ENCODE measurements around the gene MBD1. TPM values are rescaled to one million over a fixed set of nuclear protein-coding genes. Genes with fewer than 3 reads are reported as not detected.

Gene MBD1
- total and polyA plus RNA-seq, 2 of the 13 experiments (the other 11 are each of a cell fraction or from before 2014, with no cell fraction given): 25.5 to 28.6 TPM

- TF ChIP-seq ZBTB43 (CRISPR knock-in tag; conservative IDR thresholded peaks at IDR 0.05) (peak; percentile 8; the same call in 1 of the 2 replicates), ZHX1 (CRISPR knock-in tag; IDR thresholded peaks at IDR 0.05; ENCODE audit: low read depth) (peak; percentile 76), SALL1 (CRISPR knock-in tag; IDR thresholded peaks at IDR 0.05) (peak; percentile 83), PHF21A (CRISPR knock-in tag; IDR thresholded peaks at IDR 0.05) (0 out of 2 replicates have a peak, but pooled peaks have one; percentile 48), BORCS8-MEF2B (CRISPR knock-in tag; IDR thresholded peaks at IDR 0.05) (no peak; the same call in 1 of the 2 replicates), BCL3 (CRISPR knock-in tag; IDR thresholded peaks at IDR 0.05) (no peak), PAXIP1 (CRISPR knock-in tag; conservative IDR thresholded peaks at IDR 0.05) (peak; percentile 40; the same call in 1 of the 2 replicates), ZNF776 (CRISPR knock-in tag; IDR thresholded peaks at IDR 0.05) (0 out of 2 replicates have a peak, but pooled peaks have one; percentile 81), NFIC (IDR thresholded peaks at IDR 0.05; ENCODE audit: low read length) (no peak), HCFC1 (IDR thresholded peaks at IDR 0.05; ENCODE audit: low read depth, low read length) (peak; percentile 98), MNT (IDR thresholded peaks at IDR 0.05) (peak; percentile 42; the same call in 1 of the 2 replicates), ZNF652 (CRISPR knock-in tag; IDR thresholded peaks at IDR 0.05; ENCODE audit: borderline replicate concordance, low read depth) (no peak), MIER3 (CRISPR knock-in tag; IDR thresholded peaks at IDR 0.05; ENCODE audit: borderline replicate concordance) (peak; percentile 92; the same call in 1 of the 2 replicates), ZNF740 (CRISPR knock-in tag; IDR thresholded peaks at IDR 0.05) (no peak), ZNF275 (CRISPR knock-in tag; IDR thresholded peaks at IDR 0.05; ENCODE audit: borderline replicate concordance) (peak; percentile 72; the same call in 1 of the 2 replicates)
Observed at GRCh38 chr18:50287441-50288347, 6.4 kb upstream of the MBD1 start, which contains the start of gene CXXC1 (continued).

Data from HepG2 (cell line).